ENCODE results near the gene TBX5. TPM values are rescaled to one million over a fixed set of nuclear protein-coding genes. Genes with fewer than 3 reads are reported as not detected.

The TBX5 gene
- polyA plus RNA-seq, 1 donor (not counting 4 experiments of a cell fraction or from before 2014, with no cell fraction given) = not detected

- no peaks in the 10 kb centered on the region for H3K27me3 ChIP-seq (ENCODE audit: control insufficient read depth, extremely low read depth, insufficient read depth, low read length)
- dilution Hi-C loops (cut with MboI; ENCODE audit: extremely low pct_ligation_motif_present, low sequenced_read_pairs) = no loop called here
- H3K36me3 ChIP-seq (ENCODE audit: control insufficient read depth in 2 of 2, extremely low read depth in 1 of 2, insufficient read depth in 2 of 2, low read length in 2 of 2) = no peaks in the 10 kb centered on the region
- no peak overlapping the region for H3K4me2 ChIP-seq (ENCODE audit: control insufficient read depth, extremely low read depth, insufficient read depth, low read depth, low read length)
- H3K27ac ChIP-seq (ENCODE audit: control insufficient read depth, insufficient read depth, low read length) = no peak overlapping the region
- H2AFZ ChIP-seq (ENCODE audit: control insufficient read depth, low read length) = no peak overlapping the region
- no peaks in the 10 kb centered on the region for H4K20me1 ChIP-seq (ENCODE audit: control insufficient read depth, extremely low read depth, insufficient read depth, low read length)
- FAIRE-seq (no peak), DNase-seq (ENCODE audit: low read depth, low spot score) (no peak)
- no peaks in the 10 kb centered on the region for H3K9me1 ChIP-seq (ENCODE audit: control insufficient read depth, extremely low read depth, insufficient read depth, low read length)
- H3K9me3 ChIP-seq (ENCODE audit: control insufficient read depth, low read depth, low read length) = no peaks in the 10 kb centered on the region
- H3K4me3 ChIP-seq (ENCODE audit: control insufficient read depth in 2 of 3, extremely low read depth in 1 of 3, insufficient read depth in 2 of 3, low read depth in 1 of 3, low read length in 3 of 3) = no peak overlapping the region
- TF ChIP-seq CTCF (optimal IDR thresholded peaks at IDR 0.05 in 1 of 3, IDR thresholded peaks at IDR 0.05 in 1 of 3, conservative IDR thresholded peaks at IDR 0.05 in 1 of 3; ENCODE audit: extremely low read depth in 1 of 3, insufficient read depth in 2 of 3, low read length in 3 of 3) = no peak
- no peak for TF ChIP-seq EZH2 (IDR thresholded peaks at IDR 0.05; ENCODE audit: low read length)
- H3K9ac ChIP-seq (ENCODE audit: control insufficient read depth, extremely low read depth, insufficient read depth, low read length) = no peak overlapping the region
- no peaks in the 10 kb centered on the region for H3K79me2 ChIP-seq (ENCODE audit: control insufficient read depth, insufficient read depth, low read length)
- no peaks in the 10 kb centered on the region for H3K4me1 ChIP-seq (ENCODE audit: control insufficient read depth, extremely low read depth, insufficient read depth, low read length)
These were observed 77.7 kb downstream of the TBX5 start for GRCh38 chr12:114328292-114328691.

GRCh38 chr12:114327765-114328164, 78.2 kb downstream of the TBX5 start:
- no peaks in the 10 kb centered on the region for H3K36me3 ChIP-seq (ENCODE audit: control insufficient read depth in 2 of 2, extremely low read depth in 1 of 2, insufficient read depth in 2 of 2, low read length in 2 of 2)
- H4K20me1 ChIP-seq (ENCODE audit: control insufficient read depth, extremely low read depth, insufficient read depth, low read length) = no peaks in the 10 kb centered on the region
- no peak for FAIRE-seq
- H3K4me1 ChIP-seq (ENCODE audit: control insufficient read depth, extremely low read depth, insufficient read depth, low read length) = no peaks in the 10 kb centered on the region
- no peaks in the 10 kb centered on the region for H3K79me2 ChIP-seq (ENCODE audit: control insufficient read depth, insufficient read depth, low read length)
- no peak for TF ChIP-seq CTCF (optimal IDR thresholded peaks at IDR 0.05 in 1 of 3, IDR thresholded peaks at IDR 0.05 in 1 of 3, conservative IDR thresholded peaks at IDR 0.05 in 1 of 3; ENCODE audit: extremely low read depth in 1 of 3, insufficient read depth in 2 of 3, low read length in 3 of 3)
- TF ChIP-seq EZH2 (IDR thresholded peaks at IDR 0.05; ENCODE audit: low read length) = no peak
- no peak overlapping the region for H2AFZ ChIP-seq (ENCODE audit: control insufficient read depth, low read length)
- no peak overlapping the region for H3K4me2 ChIP-seq (ENCODE audit: control insufficient read depth, extremely low read depth, insufficient read depth, low read depth, low read length)
- no peak overlapping the region for H3K27ac ChIP-seq (ENCODE audit: control insufficient read depth, insufficient read depth, low read length)
- H3K9ac ChIP-seq (ENCODE audit: control insufficient read depth, extremely low read depth, insufficient read depth, low read length) = no peak overlapping the region
- no peaks in the 10 kb centered on the region for H3K9me3 ChIP-seq (ENCODE audit: control insufficient read depth, low read depth, low read length)
- dilution Hi-C loops (cut with MboI; ENCODE audit: extremely low pct_ligation_motif_present, low sequenced_read_pairs) = no loop called here
- DNase-seq (ENCODE audit: low read depth, low spot score) = no peak
- H3K4me3 ChIP-seq (ENCODE audit: control insufficient read depth in 2 of 3, extremely low read depth in 1 of 3, insufficient read depth in 2 of 3, low read depth in 1 of 3, low read length in 3 of 3) = no peak overlapping the region
- no peaks in the 10 kb centered on the region for H3K27me3 ChIP-seq (ENCODE audit: control insufficient read depth, extremely low read depth, insufficient read depth, low read length)
- no peaks in the 10 kb centered on the region for H3K9me1 ChIP-seq (ENCODE audit: control insufficient read depth, extremely low read depth, insufficient read depth, low read length)
